SK-N-SH treated with all-trans-retinoic acid at 6 μM for 48 hours (cell line): Measurements from ENCODE around the gene PDLIM4.

Experiments used
- ARNTL ChIP-seq: fragments of 450-650 bp; formaldehyde crosslinking; IDR thresholded peaks from 2 replicates; pipeline ENCODE4 v1.5.0; 2020; ENCODE audit warnings: low read depth, mild to moderate bottlenecking, moderate library complexity, borderline replicate concordance
- OSR1 ChIP-seq: fragments of 250-450 bp; sonication (Bioruptor Pico); IDR thresholded peaks from 2 replicates; pipeline ENCODE4 v1.8.0; 2022; ENCODE audit warnings: moderate library complexity, mild to moderate bottlenecking, inconsistent platforms
- SNAI2 ChIP-seq: fragments of 250-450 bp; sonication (Bioruptor Pico); IDR thresholded peaks from 2 replicates; pipeline ENCODE4 v1.5.0; 2020; ENCODE audit warnings: mild to moderate bottlenecking, moderate library complexity
- ZFP3 ChIP-seq: fragments of 250-450 bp; sonication (Bioruptor Pico); IDR thresholded peaks from 2 replicates; pipeline ENCODE4 v1.5.0; 2020; ENCODE audit warnings: mild to moderate bottlenecking, moderate library complexity

- no peak for TF ChIP-seq OSR1 (CRISPR knock-in tag)
- no peak for TF ChIP-seq ZFP3 (CRISPR knock-in tag)
- no peak for TF ChIP-seq ARNTL
- no peak for TF ChIP-seq SNAI2 (CRISPR knock-in tag)
Measured at GRCh38 chr5:132256783-132257130, 739 bp upstream of the PDLIM4 start.
